HG03442 (cell line): ENCODE data around the gene PAFAH1B1.

Experiments used
- ATAC-seq: cut with Tn5 transposase; IDR thresholded peaks from one replicate; pipeline ENCODE4 v1.9.1; 2021; ENCODE audit warnings: mild to moderate bottlenecking, moderate library complexity; ENCODE audit not compliant: unreplicated experiment

The PAFAH1B1 gene

GRCh38 chr17:2701161-2701995 is 107.9 kb downstream of the PAFAH1B1 start:
- ATAC-seq: no peak

GRCh38 chr17:2701996-2702741 is 108.7 kb downstream of the PAFAH1B1 start:
- no peak for ATAC-seq

GRCh38 chr17:2703181-2703580 is 109.7 kb downstream of the PAFAH1B1 start:
- no peak for ATAC-seq

- no peak for ATAC-seq
These were observed 110.2 kb downstream of the PAFAH1B1 start for GRCh38 chr17:2703606-2704005.

GRCh38 chr17:2704031-2704889 is 110.8 kb downstream of the PAFAH1B1 start:
- no peak for ATAC-seq

- ATAC-seq: no peak
These were observed 111.4 kb downstream of the PAFAH1B1 start for GRCh38 chr17:2704890-2705248.

- no peak for ATAC-seq
These were observed 111.8 kb downstream of the PAFAH1B1 start for GRCh38 chr17:2705263-2705662.

- ATAC-seq: no peak
These were observed 112.7 kb downstream of the PAFAH1B1 start for GRCh38 chr17:2705888-2706795.

- no peak for ATAC-seq
These were observed 113.6 kb downstream of the PAFAH1B1 start for GRCh38 chr17:2706911-2707510.

GRCh38 chr17:2707721-2708584 is 114.5 kb downstream of the PAFAH1B1 start:
- ATAC-seq: no peak

GRCh38 chr17:2708585-2709182 is 115.2 kb downstream of the PAFAH1B1 start:
- no peak for ATAC-seq

- ATAC-seq: no peak
These were observed 115.8 kb downstream of the PAFAH1B1 start for GRCh38 chr17:2709183-2709661.

GRCh38 chr17:2710071-2710802 is 116.8 kb downstream of the PAFAH1B1 start:
- ATAC-seq: no peak

- peak; percentile 10 for ATAC-seq
These were observed 117.6 kb downstream of the PAFAH1B1 start for GRCh38 chr17:2710803-2711607.

- ATAC-seq: peak; percentile 66
These were observed 118.3 kb downstream of the PAFAH1B1 start, which contains the start of gene CLUH for GRCh38 chr17:2711608-2712299. CLUH (minus strand) TSS chr17:2711764; CDS start chr17:2711661, 103 bp downstream.
